Adrenal gland (tissue), 12 donors: ENCODE measurements around the gene CEP192. TPM values are rescaled to one million over a fixed set of nuclear protein-coding genes. Genes with fewer than 3 reads are reported as not detected.

Experiments used
- DNase-seq, 7 donors: peaks; one replicate each; pipeline ENCODE4 v3.0.0-alpha.2; 2019 to 2020
- H3K27ac ChIP-seq, 5 donors: fragments of 200-600 bp; sonication (generic) in 4 of 5; 1 replicate in 3 of 5; 2 replicates in 2 of 5; pipeline versions ENCODE4 v1.5.1 to v1.8.0; 2016 to 2020; ENCODE audit warnings: mild to moderate bottlenecking in 1 of 5
- H3K27me3 ChIP-seq: fragments of 200-600 bp; 2 replicates; pipeline ENCODE4 v1.8.0; 2021
- H3K36me3 ChIP-seq, 2 donors: fragments of 200-600 bp; replicated peaks in 1 of 2; 1 replicate in 1 of 2; 2 replicates in 1 of 2; pipeline versions ENCODE4 v1.5.1 to v1.8.0; 2018 to 2022
- H3K4me1 ChIP-seq, 2 donors: fragments of 200-600 bp; replicated peaks in 1 of 2; 1 replicate in 1 of 2; 2 replicates in 1 of 2; pipeline versions ENCODE4 v1.5.1 to v1.8.0; 2018 to 2021
- H3K4me3 ChIP-seq, 4 donors: fragments of 200-600 bp; sonication (generic) in 3 of 4; one replicate each; pipeline ENCODE4 v1.5.1; 2016 to 2018
- H3K9me3 ChIP-seq, 3 donors: fragments of 200-600 bp; sonication (generic) in 1 of 3; replicated peaks in 1 of 3; 1 replicate in 2 of 3; 2 replicates in 1 of 3; pipeline versions ENCODE4 v1.5.1 to v1.8.0; 2016 to 2021
- CTCF ChIP-seq, 6 experiments: fragments of 450-650 bp in 4 of 6; fragments of 200-600 bp in 2 of 6; sonication (generic) in 1 of 6; IDR thresholded peaks; 1 replicate in 5 of 6; 2 replicates in 1 of 6; pipeline versions ENCODE4 v1.5.1 to v1.8.0; 2016 to 2021; ENCODE audit warnings: antibody characterized with exemption in 6 of 6, mild to moderate bottlenecking in 2 of 6, moderate library complexity in 1 of 6
- POLR2A ChIP-seq, 2 donors: fragments of 450-650 bp; IDR thresholded peaks; one replicate each; pipeline ENCODE4 v1.6.1; 2017; ENCODE audit warnings: antibody characterized with exemption in 2 of 2, mild to moderate bottlenecking in 2 of 2, moderate library complexity in 1 of 2
- WGBS, 4 donors: extraction: QIAGEN DNeasy Blood & Tissue Kit in 2 of 4; methylation state at CpG; one replicate each; pipeline versions ENCODE4 v1.1.5 to v1.1.7; 2013 to 2017; 5-methylcytosine and 5-hydroxymethylcytosine counted together
- intact Hi-C, 2 donors: fragments of 100-400 bp; cut with DNase I; formaldehyde crosslinking; loops; one replicate each; pipeline versions ENCODE4 v1.14.1 to v1.15.0; 2022 to 2023
- polyA plus RNA-seq, 3 donors: library from polyadenylated mRNA; stranded (reverse); fragments of 200-250 nt in 2 of 3; fragments of 350-450 nt in 1 of 3; fragmentation: Illumina TruSeq in 1 of 3; extraction: RNeasy Lipid Tissue Mini Kit (QIAGEN cat#74804) in 1 of 3; gene quantifications; one replicate each; pipeline ENCODE4 v1.2.3, GENCODE V29; 2013 to 2014
- total RNA-seq, 9 donors: library from RNA; depleted of rRNA in 4 of 9; stranded (reverse); fragments of >200 nt in 4 of 9; fragments of 120-200 nt in 1 of 9; fragmentation: NEBNext Ultra II Directional in 1 of 9; extraction: Animal tissue kit (Norgen Biotek cat#: 25700) in 1 of 9; gene quantifications; one replicate each; pipeline versions ENCODE4 v1.1.0 to v1.2.4, GENCODE V29; 2013 to 2023
- donor health status: healthy with polysubstance abuse.
- donor health status: Bipolar disorder and iron deficiency.
- donor health status: DM: yes; HTN: yes; CAD: no.
- donor health status: DM: no; HTN: no; CAD: no.
- donor health status: DM: no; HTN: no; CAD: no.
- donor health status: DM: yes; HTN: yes; CAD: no.

Gene CEP192
- total and polyA plus RNA-seq, 12 donors, result 7.5 to 36.8 (median 16.3) TPM

GRCh38 chr18:13108330-13108729 lies 117.2 kb downstream of the CEP192 start:
- H3K36me3 ChIP-seq, result peaks cover 0 to 18% of the 10 kb centered on the region in 2 donors

GRCh38 chr18:13110559-13110958 lies 119.4 kb downstream of the CEP192 start:
- Histone ChIP-seq H3K27me3 (no peaks in the 10 kb centered on the region), H3K4me3 (no peak overlapping the region), H3K27ac (no peak overlapping the region), H3K4me1 (no peaks in the 10 kb centered on the region), H3K9me3 (no peaks in the 10 kb centered on the region), H3K36me3 (peaks cover 0 to 5% of the 10 kb centered on the region in 2 donors)
- intact Hi-C loops, result loop anchor here in 1 of 2 donors (10.0 kb wide), 1 partner anchor 54 kb away; no protein-coding TSS in a partner anchor
- DNase-seq, result peak in 1 of 7 donors; percentile 12
- WGBS, 4 donors, result 64 to 88% (median 73%) methylated on average over 3 of the region's 3 CpGs
- TF ChIP-seq POLR2A (IDR thresholded peaks at IDR 0.05) (no peak), CTCF (IDR thresholded peaks at IDR 0.05) (no peak)

More at GRCh38 chr18:13108330-13108729, 117.2 kb downstream of the CEP192 start:
- H3K9me3 ChIP-seq, result no peaks in the 10 kb centered on the region
- H3K4me3 ChIP-seq, result no peak overlapping the region
- TF ChIP-seq POLR2A (IDR thresholded peaks at IDR 0.05) (no peak), CTCF (IDR thresholded peaks at IDR 0.05) (no peak)
- no peak for DNase-seq
- no peaks in the 10 kb centered on the region for H3K4me1 ChIP-seq
- no peak overlapping the region for H3K27ac ChIP-seq
- intact Hi-C loops, result no loop called here
- WGBS, 4 donors, result 73 to 100% (median 95%) methylated on average over 2 of the region's 2 CpGs
- no peaks in the 10 kb centered on the region for H3K27me3 ChIP-seq

GRCh38 chr18:13112982-13113381 lies 121.8 kb downstream of the CEP192 start:
- peak; percentile 41 to 91 (median 47) for DNase-seq
- TF ChIP-seq POLR2A (IDR thresholded peaks at IDR 0.05), result no peak
- TF ChIP-seq CTCF (IDR thresholded peaks at IDR 0.05), result peak in 4 of 6 experiments; percentile 18 to 54 (median 49)
- no peak overlapping the region for H3K27ac ChIP-seq
- intact Hi-C loops, result loop anchor here in 1 of 2 donors (10.0 kb wide), 1 partner anchor 52 kb away; no protein-coding TSS in a partner anchor
- H3K36me3 ChIP-seq, result peaks cover 0 to 4% of the 10 kb centered on the region in 2 donors
- no peak overlapping the region for H3K4me3 ChIP-seq
- WGBS, 4 donors, result 35 to 63% (median 60%) methylated on average over 8 of the region's 8 CpGs
- no peaks in the 10 kb centered on the region for H3K4me1 ChIP-seq
- no peaks in the 10 kb centered on the region for H3K9me3 ChIP-seq
- no peaks in the 10 kb centered on the region for H3K27me3 ChIP-seq

- DNase-seq, result no peak
- 85 to 91% (median 89%) methylated on average over 3 of the region's 3 CpGs for WGBS, 4 donors
- Histone ChIP-seq H3K9me3 (no peaks in the 10 kb centered on the region), H3K4me3 (no peak overlapping the region), H3K27me3 (no peaks in the 10 kb centered on the region), H3K4me1 (no peaks in the 10 kb centered on the region), H3K27ac (no peak overlapping the region), H3K36me3 (peaks cover 0 to 7% of the 10 kb centered on the region in 2 donors)
- intact Hi-C loops, result loop anchor here in 1 of 2 donors (5.0 to 10.0 kb wide), 2 partner anchors 85 to 512 kb away; no protein-coding TSS in a partner anchor
- TF ChIP-seq CTCF (IDR thresholded peaks at IDR 0.05) (no peak), POLR2A (IDR thresholded peaks at IDR 0.05) (no peak)
These were observed 129.1 kb downstream of the CEP192 start for GRCh38 chr18:13120255-13120654.
